HG03457 (cell line): Measurements from ENCODE around the gene NRAS.
"Not testable (repeated sequence)": the region's sequence is repeated elsewhere in the genome, so short reads cannot be mapped to it uniquely, and the experiment has no call there.

Experiments used
- ATAC-seq: cut with Tn5 transposase; IDR thresholded peaks from one replicate; pipeline ENCODE4 v1.9.1; 2021; ENCODE audit warnings: moderate number of reproducible peaks; ENCODE audit not compliant: unreplicated experiment

The NRAS gene

DNA sequence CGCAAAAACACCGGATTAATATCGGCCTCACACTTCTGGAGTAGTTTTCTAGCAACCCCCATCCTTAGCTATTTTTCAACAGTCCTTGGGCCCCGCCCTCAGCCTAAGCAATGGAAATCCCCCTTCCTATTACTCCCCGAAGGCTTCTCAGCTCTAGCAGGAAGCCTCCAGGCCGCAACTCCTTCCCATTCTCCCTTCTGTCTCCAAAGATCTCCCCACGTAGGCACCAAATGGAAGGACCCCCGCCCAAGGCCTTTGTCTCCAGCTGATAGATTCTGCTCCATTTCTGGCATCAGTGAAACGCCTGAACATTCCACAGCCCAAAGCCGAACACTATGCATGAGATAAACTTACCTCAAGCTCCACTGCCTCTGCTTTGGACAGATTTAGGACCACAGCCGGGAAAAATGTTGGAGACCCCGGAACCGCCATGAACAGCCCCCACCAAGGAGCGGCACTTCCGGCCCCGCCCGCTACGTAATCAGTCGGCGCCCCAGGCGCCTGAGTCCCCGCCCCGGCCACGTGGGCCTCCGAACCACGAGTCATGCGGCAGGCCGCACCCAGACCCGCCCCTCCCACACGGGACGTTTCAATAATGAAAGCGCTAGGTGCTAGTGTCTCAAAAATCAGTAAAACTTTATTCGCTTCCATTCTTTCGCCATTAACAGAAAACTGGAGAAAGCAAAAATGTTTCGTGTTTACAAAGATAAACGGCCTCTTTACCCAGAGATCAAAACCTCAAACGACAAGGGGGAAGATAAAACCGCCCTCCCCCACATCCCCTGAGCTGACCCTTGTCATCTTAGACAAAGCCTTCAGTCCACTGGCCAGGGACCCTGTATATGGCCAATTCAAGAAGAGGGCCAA is at the start of gene NRAS:
Gene NRAS, minus strand, starts transcription at position 468 of the 867 bp plus-strand sequence. CDS start 611 bp downstream, outside the sequence.
- peak; percentile 90 for ATAC-seq

GRCh38 chr1:114764689-114765088 is 48.1 kb upstream of the NRAS start:
- ATAC-seq, result no peak

DNA sequence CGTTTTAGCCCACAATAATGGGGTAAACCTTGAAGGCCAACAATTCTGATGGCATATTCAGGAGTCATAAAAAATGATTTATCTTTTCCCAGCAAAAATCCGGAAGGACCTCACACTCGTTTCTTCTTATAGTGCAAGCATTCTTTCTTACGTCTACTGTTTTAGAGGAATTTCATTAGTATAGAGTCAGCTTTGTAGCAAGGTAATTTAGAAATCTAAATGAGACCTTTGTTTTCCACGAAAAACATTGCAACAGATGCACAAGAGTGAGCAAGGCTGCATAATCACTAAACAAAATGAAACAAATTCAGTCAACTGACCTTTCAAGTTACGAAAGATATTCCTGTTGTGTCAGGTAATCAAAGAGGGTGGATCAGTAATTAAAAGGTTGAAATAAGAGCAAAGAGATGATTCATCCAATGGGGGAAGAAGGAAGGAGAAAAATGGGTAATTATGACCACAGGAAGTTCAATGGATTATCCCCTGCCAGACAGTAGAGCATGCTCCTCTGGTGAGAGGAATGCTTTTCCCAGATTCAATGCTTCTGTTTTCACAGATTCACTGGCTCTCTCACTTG is 41.8 kb upstream of the NRAS start:
- no peak for ATAC-seq

DNA sequence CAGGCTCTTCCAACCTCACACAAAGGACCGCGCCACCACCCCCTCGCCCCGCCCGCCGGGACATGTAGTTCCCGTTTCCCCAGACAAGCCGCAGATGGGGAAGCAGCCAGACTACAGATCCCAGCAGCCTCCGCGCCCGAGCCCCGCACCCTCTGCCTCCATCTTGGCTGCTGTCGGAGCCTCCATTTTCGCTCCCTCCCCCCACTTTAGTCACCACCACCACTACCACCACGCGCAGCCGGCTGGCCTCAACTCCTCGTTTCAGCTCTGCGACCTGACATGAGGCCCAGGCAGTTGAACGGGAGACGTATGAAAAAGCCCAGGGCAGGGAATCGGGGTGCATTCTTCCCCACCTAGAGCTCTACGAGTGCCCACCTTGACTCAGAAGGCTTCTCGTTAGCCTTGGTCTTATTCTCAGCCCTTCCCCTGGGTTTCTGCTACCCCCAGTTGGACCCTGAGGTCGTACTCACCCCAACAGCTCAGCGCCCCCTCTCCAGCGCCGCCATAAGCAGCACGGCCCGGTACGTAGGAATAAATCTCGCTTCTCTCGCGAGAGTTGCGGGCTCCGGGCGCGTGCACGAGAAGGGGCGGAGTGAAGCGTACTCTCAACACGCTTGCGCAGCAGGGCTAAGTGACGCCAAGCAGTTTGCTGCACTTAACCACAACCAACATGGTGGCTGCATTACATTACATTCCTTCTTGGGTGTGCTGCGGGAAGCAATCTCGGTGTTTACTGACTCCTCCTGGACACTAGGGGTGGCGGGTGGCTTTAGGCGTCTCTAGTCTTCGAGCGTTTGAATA is 41.1 kb upstream of the NRAS start, which contains the start of gene CSDE1:
Gene CSDE1, minus strand, starts transcription at position 530 of the 801 bp plus-strand sequence. CDS start 18,094 bp downstream, outside the sequence.
- ATAC-seq, result peak; percentile 73

GRCh38 chr1:114756949-114757454 is 40.4 kb upstream of the NRAS start:
- ATAC-seq, result no peak

GRCh38 chr1:114756009-114756892 is 39.7 kb upstream of the NRAS start:
- no peak for ATAC-seq

GRCh38 chr1:114755006-114755931 is 38.7 kb upstream of the NRAS start:
- ATAC-seq, result no peak

- ATAC-seq, result not testable (repeated sequence)
These were observed 37.1 kb upstream of the NRAS start for GRCh38 chr1:114753702-114754101.

DNA sequence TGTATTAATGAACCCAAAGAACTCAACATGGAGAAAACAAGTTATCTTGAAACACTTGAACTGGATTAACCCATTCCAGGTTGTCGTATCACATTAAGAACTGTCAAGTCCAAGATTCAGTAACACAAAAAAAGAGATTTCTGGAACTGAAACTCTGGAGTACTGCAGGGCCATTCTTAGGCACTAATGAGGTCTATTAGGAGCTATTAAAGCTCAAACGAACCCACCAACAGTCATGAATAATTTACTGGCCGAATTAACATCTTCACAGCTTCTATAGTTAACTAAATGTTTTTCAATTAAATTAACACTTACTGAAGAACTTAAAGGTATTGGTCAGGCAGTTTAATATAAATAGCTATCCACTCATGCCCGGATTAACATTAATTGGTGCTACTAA is 36.6 kb upstream of the NRAS start:
- no peak for ATAC-seq

DNA sequence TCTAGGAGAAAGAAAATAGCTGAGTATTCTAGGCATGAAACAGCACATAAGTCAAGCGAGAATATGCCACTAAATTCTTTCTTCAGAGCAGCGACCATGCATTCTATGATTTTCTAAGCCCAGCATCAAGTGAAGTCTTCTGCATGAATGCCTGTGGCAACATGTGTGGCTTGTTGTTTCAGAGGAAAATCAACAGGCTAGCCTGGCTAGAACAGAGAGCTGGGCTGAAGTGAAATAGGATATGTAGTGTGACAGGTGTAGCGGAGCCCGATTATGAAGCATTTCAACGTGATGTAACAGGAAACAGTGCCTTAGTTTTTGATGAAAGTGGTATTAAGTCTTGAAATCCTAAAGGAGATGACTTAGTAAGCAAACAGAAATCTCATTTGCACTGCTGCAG is 34.2 kb upstream of the NRAS start:
- no peak for ATAC-seq

- no peak for ATAC-seq
These were observed 33.3 kb upstream of the NRAS start for GRCh38 chr1:114749835-114750234.

- ATAC-seq, result no peak
These were observed 30.0 kb upstream of the NRAS start for GRCh38 chr1:114746450-114747121.

DNA sequence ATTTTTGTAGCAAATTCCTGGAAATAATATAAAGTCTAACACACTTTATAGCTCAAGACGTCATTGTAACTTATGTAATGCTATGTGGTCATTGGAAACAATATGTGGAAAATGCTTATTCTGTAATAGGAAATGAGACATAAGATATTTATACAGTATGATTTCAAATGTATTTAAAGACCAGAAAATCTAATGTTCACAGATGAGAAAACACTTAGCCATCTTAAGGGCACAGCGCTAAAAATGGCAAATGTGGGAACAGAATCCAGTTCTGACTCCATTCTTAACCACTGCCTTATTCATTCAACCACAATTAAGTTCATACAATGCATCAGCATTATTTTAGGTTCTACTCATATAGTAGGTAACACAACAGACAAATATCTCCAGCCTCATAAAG is 28.7 kb upstream of the NRAS start:
- ATAC-seq, result no peak

GRCh38 chr1:114741963-114742746 is 25.6 kb upstream of the NRAS start:
- ATAC-seq, result no peak

DNA sequence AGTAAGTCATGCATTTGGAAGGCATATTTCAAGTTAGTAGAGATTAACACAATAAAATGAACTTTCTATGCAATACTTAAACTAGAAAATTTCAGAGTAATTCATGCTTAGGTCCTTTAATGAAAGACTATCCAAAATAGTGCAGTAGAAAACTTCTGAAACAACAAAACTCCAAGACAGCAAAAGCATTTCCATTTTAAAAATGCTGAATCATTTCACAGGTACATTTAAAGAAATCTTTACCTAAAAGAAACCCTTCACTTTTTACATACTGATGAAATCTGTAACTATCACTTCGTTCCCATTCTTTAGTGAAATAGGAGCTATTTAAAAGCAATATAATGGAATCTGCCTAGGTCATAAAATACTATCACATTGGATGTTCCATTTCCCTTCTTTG is 23.8 kb upstream of the NRAS start:
- no peak for ATAC-seq

GRCh38 chr1:114737314-114737849 is 20.8 kb upstream of the NRAS start:
- ATAC-seq, result no peak

GRCh38 chr1:114735479-114735878 is 18.9 kb upstream of the NRAS start:
- no peak for ATAC-seq

DNA sequence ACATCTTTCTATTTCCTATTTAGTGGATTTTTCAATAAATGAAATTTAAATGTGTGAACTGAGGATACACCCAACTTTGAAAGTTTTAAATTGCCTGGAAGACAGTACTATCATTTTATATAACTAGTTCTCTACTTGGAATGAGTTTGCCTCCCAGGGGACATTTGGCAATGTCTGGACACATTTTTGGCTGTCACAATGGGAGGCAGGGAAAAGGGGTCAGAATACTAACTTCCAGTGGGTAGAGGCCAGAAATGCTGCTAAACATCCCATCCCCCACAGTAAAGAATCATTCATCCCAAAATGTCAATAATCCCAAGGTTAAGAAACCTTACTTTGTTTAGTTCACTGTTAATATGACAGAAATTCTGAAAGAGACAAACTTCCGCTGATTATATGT is 13.2 kb upstream of the NRAS start:
- ATAC-seq, result no peak
